Stimulated activated CD8-positive, alpha-beta memory T cell treated with anti-CD3 and anti-CD28 coated beads, Interleukin-12 subunit alpha, Interleukin-12 subunit beta, amount 100 ng/mL, for 4 hours (primary cell): ENCODE data around the gene TGFB2.

Experiments used
- DNase-seq: peaks from one replicate; pipeline ENCODE4 v3.0.0-alpha.2; 2020; ENCODE audit warnings: low read depth

TGFB2 gene

DNA sequence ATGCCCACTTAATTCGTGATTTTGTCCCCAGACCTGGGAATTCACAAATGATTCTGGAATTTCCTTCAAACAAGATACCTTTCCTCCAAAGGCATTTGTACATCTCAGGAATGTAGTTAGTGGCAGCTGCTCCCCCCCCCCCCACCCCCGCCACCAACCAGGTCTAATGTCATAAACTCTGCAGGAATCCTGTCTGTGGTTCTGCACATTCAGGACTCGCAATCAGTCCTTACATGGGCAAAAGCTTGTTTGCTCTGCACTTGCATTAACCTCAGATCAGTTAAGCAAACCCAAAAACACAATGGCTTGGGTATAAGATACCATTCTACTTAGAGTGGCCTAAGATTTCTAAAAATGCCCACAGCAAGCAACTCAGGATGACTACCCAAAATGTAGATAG lies 143.8 kb downstream of the TGFB2 start:
- DNase-seq, result no peak

DNA sequence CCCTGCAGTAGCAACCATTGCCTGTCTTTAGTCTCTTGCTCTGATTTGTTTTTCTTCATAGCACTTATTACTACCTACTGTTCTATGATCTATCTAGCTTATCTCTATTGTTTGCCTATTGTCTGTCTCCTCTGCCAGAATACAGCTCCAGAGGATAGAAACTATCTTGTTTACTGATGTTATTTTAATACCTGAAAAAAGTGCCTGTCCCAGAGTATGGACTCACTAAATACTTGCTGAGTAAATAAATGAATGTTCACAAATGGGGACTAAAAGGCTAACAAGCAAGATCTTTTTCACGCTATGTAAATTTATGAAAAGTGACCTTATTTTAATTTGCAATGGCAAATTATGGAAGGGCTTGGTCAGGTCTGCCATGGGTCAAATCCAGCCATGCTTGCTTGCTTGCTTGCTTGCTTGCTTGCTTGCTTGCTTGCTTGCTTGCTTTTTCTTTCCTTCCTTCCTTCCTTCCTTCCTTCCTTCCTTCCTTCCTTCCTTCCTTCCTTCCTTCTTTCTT lies 145.3 kb downstream of the TGFB2 start:
- no peak for DNase-seq

DNA sequence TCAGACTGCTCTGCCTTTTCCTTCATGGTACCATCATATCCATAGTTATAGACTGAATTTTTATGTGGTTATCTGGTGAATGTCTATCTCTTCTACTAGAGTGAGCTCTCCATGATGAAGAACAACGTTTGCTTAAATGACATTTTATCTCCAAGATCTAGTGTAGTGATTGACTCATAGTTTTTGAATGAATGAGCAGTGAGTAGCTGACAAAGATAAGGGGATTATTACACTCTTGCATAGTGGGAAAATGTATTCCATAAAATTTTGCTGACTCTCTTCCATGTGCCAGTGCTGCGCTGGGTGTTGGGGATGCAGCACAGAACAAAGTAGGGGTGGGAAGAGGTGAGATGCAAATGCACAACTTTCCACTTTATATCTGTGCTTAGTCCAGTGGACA lies 147.7 kb downstream of the TGFB2 start:
- no peak for DNase-seq

DNA sequence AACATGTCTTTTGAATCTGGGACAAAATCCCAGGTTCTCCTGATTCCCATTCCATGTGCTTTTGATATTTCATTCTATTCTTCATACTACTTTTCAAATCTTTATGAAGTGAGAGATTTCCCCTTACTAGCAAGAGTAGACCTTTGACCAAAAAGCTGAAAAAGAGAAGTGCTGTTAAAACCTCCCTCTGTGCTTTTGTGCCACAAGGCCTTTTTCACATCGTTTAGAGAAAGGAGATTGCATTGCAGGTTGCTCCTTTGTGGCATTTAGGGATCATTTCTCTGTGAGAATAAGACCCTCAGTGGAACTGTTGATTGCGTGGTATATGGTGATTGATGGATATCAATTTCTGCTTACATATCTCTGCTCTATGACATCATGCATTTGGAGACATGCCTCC lies 148.8 kb downstream of the TGFB2 start:
- no peak for DNase-seq
